H1 (cell line): ENCODE measurements around the gene FOXL1. TPM values are rescaled to one million over a fixed set of nuclear protein-coding genes. Genes with fewer than 3 reads are reported as not detected.

Experiments used
- EZH2 ChIP-seq: fragments of 200-600 bp; sonication (generic); IDR thresholded peaks from 2 replicates; pipeline ENCODE4 v1.7.1; 2012; ENCODE audit warnings: low read depth, mild to moderate bottlenecking, moderate library complexity, low read length, inconsistent platforms; ENCODE audit not compliant: severe bottlenecking
- GABPA ChIP-seq: IDR thresholded peaks from 2 replicates; pipeline ENCODE4 v1.6.1; 2011; ENCODE audit warnings: mild to moderate bottlenecking, low read length, moderate library complexity, borderline replicate concordance; ENCODE audit not compliant: insufficient read depth
- TAF7 ChIP-seq: optimal IDR thresholded peaks from 2 replicates; pipeline ENCODE3; 2011; ENCODE audit warnings: low read depth, mild to moderate bottlenecking, inconsistent platforms, low read length, moderate library complexity, borderline replicate concordance
- polyA plus RNA-seq, 7 experiments: library from polyadenylated mRNA; depleted of rRNA in 3 of 7; stranded (reverse) in 5 of 7; unstranded in 2 of 7; fragments of >200 nt in 5 of 7; fragments of 200-250 nt in 2 of 7; gene quantifications; 1 replicate in 5 of 7; 2 replicates in 1 of 7; 4 replicates in 1 of 7; pipeline versions ENCODE4 v1.2.1 to v1.2.3, GENCODE V29; 2011 to 2013; ENCODE audit warnings: missing spikeins in 2 of 7, mixed read lengths in 2 of 7
- total RNA-seq: library from RNA; stranded (reverse); fragmentation: NEBNext Ultra II Directional; extraction: Animal tissue kit (Norgen Biotek cat#: 25700); gene quantifications from 2 replicates; pipeline ENCODE4 v1.2.1, GENCODE V29; 2021

The FOXL1 gene
- total and polyA plus RNA-seq, 2 of the 8 experiments (the other 6 are each of a cell fraction or from before 2014, with no cell fraction given) = 0.03 TPM; not detected in 1

- TF ChIP-seq TAF7 (no peak), GABPA (no peak), EZH2 (no peak)
Measured at GRCh38 chr16:86530251-86531190, 47.8 kb upstream of the FOXL1 start (continued).
